Upper lobe of left lung (tissue), 6 donors: Measurements from ENCODE around the gene RASAL2. TPM values are rescaled to one million over a fixed set of nuclear protein-coding genes. Genes with fewer than 3 reads are reported as not detected.
A peak's percentile ranks its signal among the peaks of the same experiment; 100 is the strongest.

Experiments used
- ATAC-seq, 2 donors: fragments of 200-7000 bp; cut with Tn5 transposase; one replicate each; pipeline ENCODE4 v1.9.1; 2022; ENCODE audit warnings: mild to moderate bottlenecking in 2 of 2, moderate library complexity in 2 of 2; ENCODE audit not compliant: low FRiP score in 2 of 2
- DNase-seq, 2 donors: peaks; one replicate each; pipeline ENCODE4 v3.0.0-alpha.2; 2019 to 2020
- H3K27ac ChIP-seq, 4 donors: fragments of 200-600 bp; sonication (generic); one replicate each; pipeline ENCODE4 v1.5.1; 2016 to 2019
- H3K27me3 ChIP-seq, 4 donors: fragments of 200-600 bp; sonication (generic); one replicate each; pipeline ENCODE4 v1.5.1; 2017 to 2019
- H3K36me3 ChIP-seq, 4 donors: fragments of 200-600 bp; sonication (generic); one replicate each; pipeline ENCODE4 v1.5.1; 2016 to 2019
- H3K4me1 ChIP-seq, 4 donors: fragments of 200-600 bp; sonication (generic); one replicate each; pipeline ENCODE4 v1.5.1; 2018 to 2019
- H3K4me3 ChIP-seq, 4 donors: fragments of 200-600 bp; sonication (generic); one replicate each; pipeline ENCODE4 v1.5.1; 2017 to 2019; ENCODE audit warnings: mild to moderate bottlenecking in 2 of 4, moderate library complexity in 1 of 4
- H3K9me3 ChIP-seq, 4 donors: fragments of 200-600 bp; sonication (generic); one replicate each; pipeline ENCODE4 v1.5.1; 2018 to 2019
- EP300 ChIP-seq, 4 donors: sonication (generic); formaldehyde crosslinking; IDR thresholded peaks; one replicate each; pipeline ENCODE4 v1.5.1; 2017; ENCODE audit warnings: antibody characterized with exemption in 4 of 4, control low read depth in 2 of 4
- POLR2A ChIP-seq, 4 donors: fragments of 450-650 bp; IDR thresholded peaks; one replicate each; pipeline ENCODE4 v1.5.1; 2016 to 2017; ENCODE audit warnings: antibody characterized with exemption in 4 of 4, mild to moderate bottlenecking in 2 of 4
- POLR2AphosphoS5 ChIP-seq, 2 donors: sonication (generic); formaldehyde crosslinking; IDR thresholded peaks; one replicate each; pipeline ENCODE4 v1.5.1; 2017; ENCODE audit warnings: antibody characterized with exemption in 2 of 2
- WGBS, 2 donors: methylation state at CpG; one replicate each; pipeline ENCODE4 v1.1.5; 2017 to 2018; 5-methylcytosine and 5-hydroxymethylcytosine counted together
- total RNA-seq, 6 donors: library from RNA; depleted of rRNA in 4 of 6; stranded (reverse); fragments of >200 nt in 4 of 6; gene quantifications; one replicate each; pipeline versions ENCODE4 v1.1.0 to v1.2.1, GENCODE V29; 2016 to 2021
- TF ChIP-seq, protein P1 (sequence below), 6 experiments: fragments of 450-650 bp in 4 of 6; fragments of 200-600 bp in 2 of 6; sonication (generic) in 2 of 6; IDR thresholded peaks; one replicate each; pipeline ENCODE4 v1.5.1; 2016 to 2019; ENCODE audit warnings: antibody characterized with exemption in 6 of 6
- donor health status: DM: no; HTN: no; CAD: no; lungs with moderate emphysema.
- donor health status: DM: no; HTN: yes; CAD: no; lungs with severe emphysema.

The RASAL2 gene
- total RNA-seq, 6 donors from 2014 or later, result 24.7 to 59.0 (median 41.6) TPM

DNA sequence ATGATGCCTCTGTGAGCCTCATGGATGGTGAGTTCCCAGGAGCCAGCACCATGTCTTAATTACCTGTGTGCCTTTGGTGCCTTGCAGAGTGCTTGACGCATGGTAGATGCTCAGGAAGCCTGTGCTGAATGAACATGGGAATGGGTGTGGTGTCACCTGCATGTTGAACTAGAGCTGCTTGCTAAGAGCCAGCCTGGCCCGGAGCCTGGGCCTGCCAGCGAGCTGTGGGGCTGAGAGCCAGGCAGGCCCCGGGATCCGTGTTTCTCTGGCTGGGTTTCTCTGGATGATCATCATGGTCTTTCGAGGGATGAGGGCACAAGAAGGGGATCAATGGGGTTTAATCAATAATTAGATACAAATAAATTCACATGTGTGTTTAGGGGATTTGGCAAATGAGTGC lies 412.3 kb downstream of the RASAL2 start:
- 69 to 73% methylated on average over 5 to 6 of the region's 6 CpGs for WGBS, 2 donors
- ATAC-seq (no peak), DNase-seq (peak in 1 of 2 donors; percentile 36)
- no peak for TF ChIP-seq EP300 (IDR thresholded peaks at IDR 0.05)
- no peak for TF ChIP-seq POLR2AphosphoS5 (IDR thresholded peaks at IDR 0.05)
- TF ChIP-seq, protein P1, sequence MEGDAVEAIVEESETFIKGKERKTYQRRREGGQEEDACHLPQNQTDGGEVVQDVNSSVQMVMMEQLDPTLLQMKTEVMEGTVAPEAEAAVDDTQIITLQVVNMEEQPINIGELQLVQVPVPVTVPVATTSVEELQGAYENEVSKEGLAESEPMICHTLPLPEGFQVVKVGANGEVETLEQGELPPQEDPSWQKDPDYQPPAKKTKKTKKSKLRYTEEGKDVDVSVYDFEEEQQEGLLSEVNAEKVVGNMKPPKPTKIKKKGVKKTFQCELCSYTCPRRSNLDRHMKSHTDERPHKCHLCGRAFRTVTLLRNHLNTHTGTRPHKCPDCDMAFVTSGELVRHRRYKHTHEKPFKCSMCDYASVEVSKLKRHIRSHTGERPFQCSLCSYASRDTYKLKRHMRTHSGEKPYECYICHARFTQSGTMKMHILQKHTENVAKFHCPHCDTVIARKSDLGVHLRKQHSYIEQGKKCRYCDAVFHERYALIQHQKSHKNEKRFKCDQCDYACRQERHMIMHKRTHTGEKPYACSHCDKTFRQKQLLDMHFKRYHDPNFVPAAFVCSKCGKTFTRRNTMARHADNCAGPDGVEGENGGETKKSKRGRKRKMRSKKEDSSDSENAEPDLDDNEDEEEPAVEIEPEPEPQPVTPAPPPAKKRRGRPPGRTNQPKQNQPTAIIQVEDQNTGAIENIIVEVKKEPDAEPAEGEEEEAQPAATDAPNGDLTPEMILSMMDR (IDR thresholded peaks at IDR 0.05), result no peak
- TF ChIP-seq POLR2A (IDR thresholded peaks at IDR 0.05), result no peak
- H3K4me1 ChIP-seq, result peaks cover 0 to 6% (median 0%) of the 10 kb centered on the region in 4 donors
- no peak overlapping the region for H3K4me3 ChIP-seq
- H3K27me3 ChIP-seq, result no peaks in the 10 kb centered on the region
- H3K27ac ChIP-seq, result no peak overlapping the region
- H3K9me3 ChIP-seq, result no peaks in the 10 kb centered on the region
- no peaks in the 10 kb centered on the region for H3K36me3 ChIP-seq

DNA sequence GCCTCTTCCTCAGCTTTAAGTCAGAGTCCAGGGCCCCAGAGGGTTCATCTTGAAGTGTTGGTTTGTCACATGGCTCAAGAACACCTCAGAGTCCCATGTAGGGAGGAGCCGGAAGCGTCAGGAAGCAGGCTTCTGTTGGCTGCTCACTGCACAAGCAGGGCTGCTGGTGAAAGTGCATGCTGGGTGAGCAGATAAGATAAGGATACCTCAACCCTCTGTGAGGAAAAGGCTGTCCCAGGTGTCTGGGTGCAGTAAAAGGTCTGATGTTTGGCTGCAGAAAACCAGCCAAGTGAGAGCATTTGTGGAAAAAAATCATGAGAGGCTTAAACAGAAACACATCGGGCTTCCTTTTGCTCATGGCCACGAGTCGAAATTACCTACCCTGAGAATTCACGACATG lies 412.8 kb downstream of the RASAL2 start:
- no peaks in the 10 kb centered on the region for H3K27me3 ChIP-seq
- no peak overlapping the region for H3K4me3 ChIP-seq
- no peaks in the 10 kb centered on the region for H3K36me3 ChIP-seq
- ATAC-seq (no peak), DNase-seq (no peak)
- peaks cover 0 to 1% (median 0%) of the 10 kb centered on the region in 4 donors for H3K4me1 ChIP-seq
- H3K27ac ChIP-seq, result no peak overlapping the region
- TF ChIP-seq EP300 (IDR thresholded peaks at IDR 0.05), result no peak
- no peak for TF ChIP-seq POLR2AphosphoS5 (IDR thresholded peaks at IDR 0.05)
- TF ChIP-seq, protein P1 (IDR thresholded peaks at IDR 0.05), result no peak
- no peak for TF ChIP-seq POLR2A (IDR thresholded peaks at IDR 0.05)
- no peaks in the 10 kb centered on the region for H3K9me3 ChIP-seq
- 79 to 80% methylated on average over 6 of the region's 6 CpGs for WGBS, 2 donors

DNA sequence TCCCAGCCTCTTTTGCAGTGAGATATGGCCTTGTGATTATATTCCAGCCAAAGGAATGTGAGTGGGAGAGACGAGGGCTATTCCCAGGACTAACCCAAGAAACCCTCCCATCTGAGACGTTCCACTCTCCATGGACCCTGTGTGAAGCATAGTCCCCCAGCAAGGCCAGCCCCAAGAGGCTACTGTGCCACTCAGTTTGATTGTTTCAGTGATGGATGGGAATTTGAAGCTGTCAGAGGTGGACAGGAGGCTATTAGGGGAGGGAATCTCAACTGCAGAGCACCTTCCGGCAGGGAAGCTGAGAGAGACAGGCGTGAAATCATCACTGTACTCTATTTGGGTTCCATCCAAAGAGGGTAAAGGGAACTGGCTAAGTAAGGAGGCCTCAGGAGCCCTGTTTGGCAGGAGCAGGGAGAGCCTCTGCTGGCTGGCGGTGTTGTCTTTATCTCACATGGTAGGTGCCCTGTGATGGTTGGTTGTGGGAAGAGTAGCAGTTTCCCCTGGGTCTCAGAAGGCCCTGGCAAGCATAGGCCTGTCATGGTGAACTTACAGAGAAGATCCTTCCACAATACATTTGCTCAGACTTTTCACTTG lies 415.6 kb downstream of the RASAL2 start:
- Histone ChIP-seq H3K27ac (no peak overlapping the region), H3K4me3 (no peak overlapping the region), H3K27me3 (no peaks in the 10 kb centered on the region), H3K4me1 (no peaks in the 10 kb centered on the region), H3K9me3 (no peaks in the 10 kb centered on the region), H3K36me3 (no peaks in the 10 kb centered on the region)
- TF ChIP-seq POLR2AphosphoS5 (IDR thresholded peaks at IDR 0.05) (no peak), POLR2A (IDR thresholded peaks at IDR 0.05) (no peak), EP300 (IDR thresholded peaks at IDR 0.05) (no peak)
- TF ChIP-seq, protein P1 (IDR thresholded peaks at IDR 0.05), result no peak
- 93 to 94% methylated on average over 4 to 5 of the region's 5 CpGs for WGBS, 2 donors
- DNase-seq, result no peak
- no peak for ATAC-seq

DNA sequence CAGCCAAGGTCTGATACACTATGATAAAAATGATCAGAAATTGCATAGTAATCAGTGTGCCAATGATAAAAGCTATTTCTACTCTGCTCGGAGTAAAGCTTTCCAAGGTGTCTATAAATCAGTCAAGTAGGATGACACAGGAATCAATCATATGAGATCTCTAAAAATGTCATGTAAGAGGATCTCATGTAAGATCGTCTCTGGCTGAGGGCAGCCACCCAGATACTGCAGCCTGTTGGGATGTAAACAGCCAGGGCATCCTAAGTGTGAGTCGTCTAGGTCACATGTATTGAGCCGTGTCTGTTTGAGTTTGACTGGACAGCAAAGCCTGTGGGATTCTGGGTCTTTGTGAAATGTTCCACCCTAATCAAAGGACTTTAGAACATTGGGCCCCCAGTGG lies 416.3 kb downstream of the RASAL2 start:
- H3K36me3 ChIP-seq, result no peaks in the 10 kb centered on the region
- ATAC-seq (no peak), DNase-seq (no peak)
- no peak for TF ChIP-seq POLR2A (IDR thresholded peaks at IDR 0.05)
- TF ChIP-seq EP300 (IDR thresholded peaks at IDR 0.05), result no peak
- TF ChIP-seq, protein P1 (IDR thresholded peaks at IDR 0.05), result no peak
- no peak for TF ChIP-seq POLR2AphosphoS5 (IDR thresholded peaks at IDR 0.05)
- no peaks in the 10 kb centered on the region for H3K4me1 ChIP-seq
- no peak overlapping the region for H3K27ac ChIP-seq
- H3K27me3 ChIP-seq, result no peaks in the 10 kb centered on the region
- H3K9me3 ChIP-seq, result no peaks in the 10 kb centered on the region
- no peak overlapping the region for H3K4me3 ChIP-seq
- WGBS, 2 donors, result 92 to 96% methylated on average over 4 of the region's 4 CpGs
